Measurements from ENCODE around the gene CFAP68.

DNA sequence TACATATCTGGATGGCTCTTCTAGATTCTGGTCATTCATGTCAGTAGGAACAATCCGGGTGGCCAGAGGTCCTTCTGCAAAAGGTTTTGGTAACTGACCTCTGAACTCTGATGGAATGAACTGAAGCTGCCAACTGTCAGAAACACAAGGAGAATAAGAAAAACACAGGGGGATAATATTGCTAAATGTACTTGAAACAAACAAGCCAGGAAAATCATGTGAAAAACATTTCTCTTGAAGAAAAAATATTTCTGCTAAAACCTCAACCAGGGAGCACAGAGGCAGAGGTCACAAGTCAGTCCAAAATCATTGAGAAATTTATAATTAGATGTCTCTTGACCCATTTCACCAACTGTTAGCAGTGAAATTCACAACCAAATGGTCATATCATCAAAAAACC, 43.2 kb upstream of the CFAP68 start:
- TF ChIP-seq CTCF (IDR thresholded peaks at IDR 0.05 in 4 of 5, conservative IDR thresholded peaks at IDR 0.05 in 1 of 5) (no peak), POLR2A (IDR thresholded peaks at IDR 0.05) (no peak)
